AG04449 (cell line): Measurements from ENCODE around the gene ENKUR.
A peak's percentile ranks its signal among the peaks of the same experiment; 100 is the strongest.
"Not testable (repeated sequence)": the region's sequence is repeated elsewhere in the genome, so short reads cannot be mapped to it uniquely, and the experiment has no call there.

Source experiments
- CTCF ChIA-PET: fragments of 350-600 bp; formaldehyde crosslinking; extraction: SDS; loops from one replicate; lab custom pipeline; 2021; ENCODE audit warnings: antibody characterized with exemption; lab: Yijun Ruan, JAX
- POLR2A ChIA-PET: fragments of 400-600, 350-600 bp; formaldehyde crosslinking; extraction: SDS; loops from one replicate; lab custom pipeline; 2020; ENCODE audit warnings: antibody characterized with exemption, inconsistent platforms; lab: Yijun Ruan, JAX
- DNase-seq: peaks from one replicate; pipeline ENCODE4 v3.0.0-alpha.2; 2010; ENCODE audit warnings: low read depth, low spot score
- H3K4me3 ChIP-seq: 2 replicates; pipeline ENCODE4 v1.5.1; 2011; ENCODE audit warnings: low read depth, mild to moderate bottlenecking, control low read depth, low read length
- TF ChIP-seq, protein P1 (sequence below): IDR thresholded peaks from one replicate; pipeline ENCODE4 v1.5.1; 2011; ENCODE audit warnings: mild to moderate bottlenecking, moderate library complexity, low read length, control low read depth, inconsistent platforms; ENCODE audit not compliant: insufficient read depth; ENCODE audit errors: missing control alignments

Gene ENKUR

DNA sequence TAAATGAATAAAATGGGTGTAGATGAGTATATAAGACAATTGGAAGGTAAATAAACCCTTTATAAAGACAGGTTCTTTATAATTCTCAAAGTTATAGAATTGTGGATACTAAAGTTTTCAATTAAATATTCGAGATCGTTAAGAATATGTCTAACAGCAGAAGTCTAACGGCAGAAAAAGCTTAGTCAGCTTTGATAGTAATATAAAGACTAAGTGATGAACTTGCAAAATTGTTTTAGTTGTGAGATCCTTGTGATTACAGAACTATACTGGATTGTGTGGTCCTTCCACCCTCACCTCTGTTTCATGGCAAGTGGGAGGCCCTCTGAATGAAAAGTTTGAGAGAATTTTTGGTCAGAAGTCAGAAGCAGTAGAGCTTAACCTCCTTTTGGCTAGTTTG is 2.7 kb upstream of the ENKUR start:
- TF ChIP-seq, protein P1, sequence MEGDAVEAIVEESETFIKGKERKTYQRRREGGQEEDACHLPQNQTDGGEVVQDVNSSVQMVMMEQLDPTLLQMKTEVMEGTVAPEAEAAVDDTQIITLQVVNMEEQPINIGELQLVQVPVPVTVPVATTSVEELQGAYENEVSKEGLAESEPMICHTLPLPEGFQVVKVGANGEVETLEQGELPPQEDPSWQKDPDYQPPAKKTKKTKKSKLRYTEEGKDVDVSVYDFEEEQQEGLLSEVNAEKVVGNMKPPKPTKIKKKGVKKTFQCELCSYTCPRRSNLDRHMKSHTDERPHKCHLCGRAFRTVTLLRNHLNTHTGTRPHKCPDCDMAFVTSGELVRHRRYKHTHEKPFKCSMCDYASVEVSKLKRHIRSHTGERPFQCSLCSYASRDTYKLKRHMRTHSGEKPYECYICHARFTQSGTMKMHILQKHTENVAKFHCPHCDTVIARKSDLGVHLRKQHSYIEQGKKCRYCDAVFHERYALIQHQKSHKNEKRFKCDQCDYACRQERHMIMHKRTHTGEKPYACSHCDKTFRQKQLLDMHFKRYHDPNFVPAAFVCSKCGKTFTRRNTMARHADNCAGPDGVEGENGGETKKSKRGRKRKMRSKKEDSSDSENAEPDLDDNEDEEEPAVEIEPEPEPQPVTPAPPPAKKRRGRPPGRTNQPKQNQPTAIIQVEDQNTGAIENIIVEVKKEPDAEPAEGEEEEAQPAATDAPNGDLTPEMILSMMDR, result no peak
- DNase-seq, result no peak
- POLR2A ChIA-PET, result no interaction called here
- no peak overlapping the region for H3K4me3 ChIP-seq
- CTCF ChIA-PET, result interaction anchor here (1.0 to 1.5 kb wide), 3 partner anchors 62 to 377 kb away, joined by 3 to 5 read pairs (median 3); no protein-coding TSS in a partner anchor

- no peak overlapping the region; the same call in 1 of the 2 replicates for H3K4me3 ChIP-seq
- TF ChIP-seq, protein P1, result no peak
- CTCF ChIA-PET, result interaction anchor here (1.0 to 1.5 kb wide), 3 partner anchors 63 to 400 kb away, joined by 3 to 4 read pairs (median 3); no protein-coding TSS in a partner anchor
- DNase-seq, result no peak
- POLR2A ChIA-PET, result interaction anchor here (0.5 kb wide), 1 partner anchor 192 kb away, joined by 3 read pairs; no protein-coding TSS in a partner anchor
Observed at GRCh38 chr10:25017661-25018060, 1.7 kb upstream of the ENKUR start.

DNA sequence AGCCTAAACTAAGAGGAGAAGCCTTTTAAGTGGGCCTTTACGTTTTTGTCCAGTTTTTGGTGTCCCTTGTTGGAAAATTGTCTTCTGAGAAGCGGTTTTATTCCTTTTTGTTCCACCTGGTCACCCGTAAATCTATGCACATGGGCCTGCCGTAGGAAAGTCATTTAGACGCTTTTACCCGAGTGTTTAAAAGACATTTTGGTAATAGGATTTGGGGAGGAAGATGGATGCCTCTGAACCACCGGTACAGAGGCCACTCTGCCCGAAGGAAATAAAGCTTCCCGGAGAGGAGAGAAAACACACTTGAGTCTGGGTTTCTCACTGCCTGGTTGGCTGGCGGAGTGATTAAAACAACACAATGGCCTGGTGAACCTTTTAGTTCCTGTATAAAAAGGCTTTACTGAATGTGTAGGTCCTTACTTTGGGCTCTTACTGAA is 1.2 kb upstream of the ENKUR start:
- DNase-seq, result no peak
- TF ChIP-seq, protein P1, result no peak
- ChIA-PET POLR2A (interaction anchor here (0.5 kb wide), 1 partner anchor 191 kb away, joined by 3 read pairs; no protein-coding TSS in a partner anchor), CTCF (interaction anchor here (1.5 to 2.1 kb wide), 3 partner anchors 64 to 400 kb away, joined by 3 to 13 read pairs (median 4); no protein-coding TSS in a partner anchor)
- peak overlapping the region; percentile 68 for H3K4me3 ChIP-seq

- ChIA-PET POLR2A (no interaction called here), CTCF (interaction anchor here (1.5 to 2.1 kb wide), 2 partner anchors 65 to 399 kb away, joined by 4 to 13 read pairs; no protein-coding TSS in a partner anchor)
- DNase-seq, result peak; percentile 86
- TF ChIP-seq, protein P1, result no peak
- peak within 1 kb of the TSS; percentile 68 for H3K4me3 ChIP-seq
Observed at GRCh38 chr10:25016376-25017153, 607 bp upstream of the ENKUR start, which contains the start of gene THNSL1. Gene THNSL1 (plus strand): TSS chr10:25016612. CDS start chr10:25023224, 6,612 bp downstream.

- TF ChIP-seq, protein P1, result no peak
- no peak for DNase-seq
- POLR2A ChIA-PET, result no interaction called here
- CTCF ChIA-PET, result interaction anchor here (0.7 kb wide), 1 partner anchor 24 kb away, joined by 3 read pairs; no protein-coding TSS in a partner anchor
- H3K4me3 ChIP-seq, result no peak overlapping the region
Observed at GRCh38 chr10:25014579-25014978, 1.4 kb downstream of the ENKUR start.

- CTCF ChIA-PET, H3K4me3 ChIP-seq, POLR2A ChIA-PET, DNase-seq: not testable (repeated sequence)
Observed at GRCh38 chr10:25011591-25011990, 4.4 kb downstream of the ENKUR start.
